Pons (tissue), 1 donor: ENCODE data around the gene RING1.

Source experiments
- DNase-seq: peaks from one replicate; pipeline ENCODE4 v3.0.0-alpha.2; 2016; ENCODE audit warnings: low spot score

RING1 gene

DNA sequence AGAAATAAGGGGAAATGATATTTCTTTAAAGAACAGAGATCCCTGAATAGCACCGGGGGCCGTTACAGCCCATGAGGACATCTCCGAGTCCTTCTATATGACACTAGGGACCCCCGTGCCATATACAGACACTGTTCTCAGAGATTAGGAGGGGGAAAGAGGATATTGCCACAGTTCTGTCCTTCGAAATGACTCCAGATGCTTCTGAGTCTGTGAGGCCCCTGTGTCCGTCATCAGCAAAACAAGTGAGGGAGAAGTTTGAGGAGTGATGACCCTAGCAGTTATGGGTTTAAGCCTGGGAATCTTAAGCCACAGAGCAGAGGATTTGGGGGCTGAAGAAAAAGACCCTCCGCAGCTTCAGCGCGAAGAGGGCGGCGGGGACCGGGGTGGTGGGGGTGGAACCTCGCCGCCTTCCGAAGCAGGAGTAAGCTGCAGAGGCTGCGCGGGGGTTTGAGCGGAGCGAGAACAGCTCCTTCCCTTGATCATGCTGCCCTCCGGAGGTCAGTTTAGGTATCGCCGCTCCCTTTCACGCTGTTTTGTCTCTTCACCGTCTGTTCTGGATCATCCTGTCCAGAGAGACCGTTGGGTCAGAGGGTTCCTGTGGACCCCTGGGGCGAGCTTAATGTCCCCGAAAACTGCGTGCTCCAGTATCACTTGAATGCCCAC, 39.8 kb downstream of the RING1 start:
- peak; percentile 87 for DNase-seq

DNA sequence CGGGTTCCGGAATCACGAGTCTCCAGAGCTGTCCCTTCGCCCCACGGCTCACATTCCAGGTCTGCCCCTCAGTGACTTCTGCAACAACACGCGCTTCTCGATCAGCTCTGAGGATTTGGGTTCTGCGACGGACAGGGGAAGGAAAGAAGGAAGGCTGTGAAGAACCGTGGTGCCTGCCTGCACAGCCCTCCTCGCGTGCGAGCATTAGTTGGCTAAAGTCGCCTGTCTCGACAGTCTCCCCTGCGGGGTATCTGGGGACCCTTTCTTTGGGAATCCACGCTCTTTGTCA, 40.3 kb downstream of the RING1 start:
- no peak for DNase-seq

DNA sequence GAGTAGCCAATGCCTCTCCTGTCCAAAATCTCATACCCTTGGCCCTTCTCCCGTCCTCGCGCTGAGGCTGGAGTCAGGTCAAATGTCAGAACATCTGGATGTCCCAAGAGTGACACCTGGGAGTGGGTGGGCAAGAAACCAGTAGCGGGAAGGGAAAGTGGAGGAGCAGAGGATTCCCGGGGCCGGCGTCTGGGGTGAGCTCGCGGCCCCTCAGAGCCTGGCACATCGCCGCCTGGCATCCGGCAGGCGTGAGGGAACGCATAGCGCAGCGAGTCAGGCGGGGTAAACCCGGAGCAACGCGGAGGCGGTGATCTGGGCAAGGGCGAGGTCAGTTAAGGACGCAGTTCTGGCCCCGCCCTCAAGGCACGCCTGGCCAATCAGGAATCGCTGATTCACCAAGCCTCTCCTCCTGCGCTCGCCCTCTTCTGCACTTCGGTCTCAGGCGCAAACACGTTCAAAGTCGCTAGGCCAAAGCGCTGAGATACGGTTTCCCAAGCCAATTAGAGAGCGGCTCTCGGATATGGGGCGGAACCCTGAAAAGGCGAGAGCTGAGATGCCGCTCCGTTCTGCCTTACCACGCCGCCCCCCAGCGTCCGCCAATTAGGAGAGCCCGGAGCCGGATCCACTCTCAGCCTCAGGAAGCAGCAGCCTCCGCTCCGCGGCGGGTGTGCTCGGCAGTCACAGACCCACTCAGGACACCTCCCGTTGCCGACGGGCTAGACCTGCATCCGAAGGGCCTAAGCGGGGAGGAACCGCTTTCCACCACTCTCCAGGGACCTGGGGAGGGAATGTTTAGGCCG, 40.8 kb downstream of the RING1 start:
- peak; percentile 99 for DNase-seq

DNA sequence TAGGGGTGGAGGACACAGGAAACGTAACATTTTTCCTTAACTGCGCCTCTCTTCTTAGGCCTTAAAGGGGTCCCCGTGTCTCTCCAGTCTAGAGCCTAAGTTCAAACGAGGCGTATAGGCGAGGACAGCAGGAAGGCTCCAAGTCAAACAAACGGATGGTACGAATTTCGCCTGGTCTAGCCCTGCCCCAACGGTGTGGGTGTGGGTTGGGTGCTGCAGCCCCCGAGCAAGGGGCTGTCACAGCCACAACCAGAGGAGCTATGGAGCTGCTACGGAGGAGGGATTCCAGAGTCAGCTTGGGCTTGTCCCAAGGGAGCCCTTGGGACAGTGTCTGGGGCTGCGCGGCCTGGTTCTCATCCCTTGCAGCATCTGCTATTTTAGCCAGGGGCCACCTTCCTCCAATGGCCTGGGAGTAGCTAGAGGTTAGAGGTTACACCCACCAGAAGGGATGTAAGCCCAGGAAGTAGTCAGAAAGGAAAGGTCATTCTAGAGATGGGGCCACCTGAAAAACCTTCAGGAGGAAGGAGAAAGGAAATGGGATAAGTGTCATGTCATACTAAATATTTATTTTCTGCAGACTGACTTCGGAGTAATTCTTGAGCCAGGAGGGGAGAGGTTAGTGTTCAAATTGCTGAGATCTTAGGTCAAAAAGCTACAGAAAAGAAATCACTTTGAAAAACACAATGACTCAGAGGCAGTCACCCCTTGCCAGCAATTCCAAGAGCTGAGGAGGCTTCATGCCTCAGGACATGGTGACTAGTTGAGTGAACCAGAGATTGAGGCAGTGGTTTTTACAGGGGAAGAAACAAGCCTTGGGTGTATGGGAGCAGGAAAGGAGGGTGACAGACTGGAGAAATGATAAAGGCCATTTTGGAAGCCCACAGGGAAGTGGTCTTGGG, 41.7 kb downstream of the RING1 start:
- DNase-seq, result no peak

DNA sequence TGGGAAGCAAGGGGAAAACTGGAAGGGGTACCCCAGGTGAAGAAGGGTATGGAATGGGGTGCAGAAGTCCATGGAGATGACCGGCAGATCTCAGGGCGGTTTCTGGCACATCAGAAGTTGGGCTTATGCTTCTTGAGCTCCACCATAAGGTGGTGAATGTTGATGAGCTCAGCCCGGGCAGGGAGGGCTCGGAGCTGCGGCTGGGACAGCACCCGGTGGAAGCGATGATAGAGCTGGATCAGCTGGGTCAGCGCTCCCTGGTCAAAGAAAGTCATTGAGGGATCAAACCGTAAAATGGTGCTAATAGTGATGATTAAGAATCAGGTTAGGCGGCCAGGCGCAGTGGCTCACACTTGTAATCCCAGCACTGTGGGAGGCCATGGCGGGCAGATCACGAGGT, 42.4 kb downstream of the RING1 start:
- no peak for DNase-seq

DNA sequence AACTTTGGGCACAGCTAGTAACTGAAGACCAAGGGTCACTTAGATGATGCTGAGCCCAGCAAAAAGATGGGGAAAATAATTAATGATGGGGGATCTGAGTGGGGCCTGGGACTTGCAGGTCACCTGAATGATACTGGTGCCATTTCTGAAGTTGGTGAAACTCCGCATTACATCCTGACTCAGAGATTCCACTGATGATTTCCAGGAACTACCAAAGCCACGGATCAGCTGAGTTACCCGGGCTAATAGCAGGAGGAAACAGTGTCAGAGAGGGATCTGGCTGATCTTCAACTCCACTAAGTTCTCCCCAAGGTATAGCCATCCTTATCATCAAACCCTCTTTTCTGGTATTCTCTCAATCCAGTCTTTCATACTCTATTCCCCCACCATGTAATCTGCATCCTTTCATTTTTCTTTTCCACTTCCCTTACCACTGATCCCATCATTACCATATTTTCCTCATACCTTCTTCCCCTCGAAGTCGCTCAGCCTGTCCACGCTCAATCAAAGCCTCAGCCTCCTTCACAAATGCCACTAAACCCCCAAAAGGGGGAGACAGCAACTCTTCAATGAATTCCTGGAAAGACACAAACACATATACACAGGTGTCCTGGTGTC, 43.2 kb downstream of the RING1 start:
- DNase-seq, result no peak

DNA sequence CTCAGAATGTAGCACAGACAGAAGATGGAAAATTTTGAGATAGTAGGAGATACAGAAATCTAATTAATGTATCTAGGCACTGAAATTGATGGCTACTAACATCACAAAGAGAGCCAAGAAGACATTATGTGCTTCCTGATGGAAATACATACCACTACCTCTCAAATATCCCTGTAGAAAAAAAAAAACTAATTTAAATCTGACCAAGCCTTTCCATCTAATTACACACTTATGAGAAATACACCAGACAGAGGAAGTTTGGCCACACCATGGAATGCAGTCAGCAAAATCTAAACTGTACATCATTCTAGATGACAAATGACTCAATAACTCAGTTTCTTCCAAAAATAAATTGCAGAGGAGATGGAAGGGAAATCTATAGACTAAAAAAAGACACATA, 44.5 kb downstream of the RING1 start:
- DNase-seq, result no peak

DNA sequence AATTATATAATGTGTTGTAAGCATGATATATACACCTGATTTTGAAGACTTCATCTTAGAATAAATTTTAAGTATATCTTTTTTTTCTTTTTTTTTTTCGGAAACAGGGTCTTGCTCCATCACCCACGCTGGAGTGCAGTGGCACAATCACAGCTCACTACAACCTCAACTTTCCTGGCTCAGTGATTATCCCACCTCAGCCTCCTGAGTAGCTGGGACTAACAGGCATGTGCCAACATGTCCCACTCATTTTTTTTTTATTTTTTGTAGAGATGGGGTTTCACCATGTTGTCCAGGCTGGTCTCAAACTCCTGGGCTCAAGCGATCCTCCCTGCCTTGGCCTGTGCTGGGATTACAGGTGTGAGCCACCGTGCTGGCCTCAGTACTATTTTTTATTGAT, 46.3 kb downstream of the RING1 start:
- DNase-seq, result no peak

DNA sequence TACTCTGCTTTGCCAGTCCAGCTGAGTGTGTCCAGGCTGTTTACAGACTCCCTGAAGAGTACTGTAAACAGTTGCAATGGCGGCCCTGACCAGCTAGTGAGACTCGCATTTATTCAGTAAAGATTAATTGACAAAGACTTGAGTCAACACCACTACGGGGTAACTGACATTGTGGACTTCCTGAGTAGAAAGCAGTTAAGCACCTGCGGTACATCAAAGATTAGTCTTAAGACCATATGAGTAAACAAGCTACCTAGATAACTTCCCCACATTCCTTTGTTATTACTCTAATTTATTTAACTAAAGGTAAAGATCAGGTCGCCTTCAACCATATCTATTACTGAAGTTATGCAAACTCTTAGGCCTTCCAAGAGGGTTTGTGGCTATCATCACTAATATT, 50.7 kb downstream of the RING1 start:
- DNase-seq, result no peak
